BJ (cell line): ENCODE data around the gene CWC25. TPM values are rescaled to one million over a fixed set of nuclear protein-coding genes. Genes with fewer than 3 reads are reported as not detected.

Source experiments
- CTCF ChIA-PET: fragments of 350-600 bp; formaldehyde crosslinking; extraction: SDS; loops from one replicate; lab custom pipeline; 2021; ENCODE audit warnings: antibody characterized with exemption, inconsistent platforms; lab: Yijun Ruan, JAX
- POLR2A ChIA-PET: fragments of 300-600 bp; sonication (Branson Sonifier 250); formaldehyde crosslinking; extraction: SDS; loops from one replicate; lab custom pipeline; 2021; ENCODE audit warnings: antibody characterized with exemption; lab: Charles Lee
- DNase-seq: peaks from one replicate; pipeline ENCODE4 v3.0.0-alpha.2; 2011; ENCODE audit warnings: low read depth
- H3K27me3 ChIP-seq: 2 replicates; pipeline ENCODE4 v1.6.0; 2011; ENCODE audit warnings: low read length; ENCODE audit not compliant: control insufficient read depth, insufficient read depth
- H3K36me3 ChIP-seq: 2 replicates; pipeline ENCODE4 v1.5.1; 2011; ENCODE audit warnings: low read length; ENCODE audit not compliant: control insufficient read depth, insufficient read depth
- H3K4me3 ChIP-seq: 2 replicates; pipeline ENCODE4 v1.5.1; 2011; ENCODE audit warnings: low read depth, mild to moderate bottlenecking, control low read depth, low read length
- polyA plus RNA-seq: library from polyadenylated mRNA; depleted of rRNA; stranded (reverse); fragments of >200 nt; gene quantifications from 2 replicates; pipeline ENCODE4 v1.2.3, GENCODE V29; 2011
- TF ChIP-seq, protein P1 (sequence below): IDR thresholded peaks from 2 replicates; pipeline ENCODE4 v1.5.1; 2011; ENCODE audit warnings: low read depth, mild to moderate bottlenecking, control low read depth, inconsistent platforms, low read length, moderate library complexity; ENCODE audit not compliant: insufficient read depth

CWC25 gene
- polyA plus RNA-seq, 1 experiment = 14.5 TPM

DNA sequence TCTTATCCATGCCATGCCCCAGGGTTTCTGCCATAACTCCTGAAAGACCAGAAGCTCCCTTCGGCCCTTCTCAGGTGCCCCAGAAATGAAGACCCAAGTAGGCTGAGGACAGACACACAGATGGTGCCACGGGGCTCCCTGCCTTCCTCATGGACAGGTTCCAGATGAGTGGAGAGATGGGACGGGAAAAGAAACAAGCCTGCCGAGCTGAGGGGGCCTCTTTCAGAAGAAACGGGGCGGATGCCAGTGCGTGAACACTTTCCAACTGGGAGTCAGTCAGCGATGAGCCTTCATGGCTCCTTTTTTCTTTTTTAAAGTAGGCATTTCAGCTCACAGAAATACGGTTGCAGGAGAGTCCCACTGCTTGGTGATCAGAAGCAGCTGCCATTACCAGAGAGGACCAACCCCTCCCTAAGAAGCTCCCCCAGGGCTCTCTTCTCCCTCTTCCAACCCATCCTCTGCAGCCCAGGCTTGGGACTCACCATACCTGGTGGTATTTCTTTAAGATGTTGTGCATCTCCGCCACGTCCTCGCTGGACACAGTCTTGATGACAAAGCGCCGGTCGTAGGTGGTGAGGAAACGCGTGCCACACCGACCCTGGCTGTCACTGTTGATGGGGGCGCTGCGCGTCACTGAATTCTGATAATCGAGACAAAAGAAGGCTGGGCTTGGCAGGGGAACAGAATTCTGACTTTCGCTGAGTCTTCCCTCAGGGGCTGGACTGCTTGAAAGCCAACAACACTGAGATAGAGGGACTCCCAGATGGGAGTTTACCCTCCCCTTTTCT, 45.0 kb downstream of the CWC25 start:
- TF ChIP-seq, protein P1, sequence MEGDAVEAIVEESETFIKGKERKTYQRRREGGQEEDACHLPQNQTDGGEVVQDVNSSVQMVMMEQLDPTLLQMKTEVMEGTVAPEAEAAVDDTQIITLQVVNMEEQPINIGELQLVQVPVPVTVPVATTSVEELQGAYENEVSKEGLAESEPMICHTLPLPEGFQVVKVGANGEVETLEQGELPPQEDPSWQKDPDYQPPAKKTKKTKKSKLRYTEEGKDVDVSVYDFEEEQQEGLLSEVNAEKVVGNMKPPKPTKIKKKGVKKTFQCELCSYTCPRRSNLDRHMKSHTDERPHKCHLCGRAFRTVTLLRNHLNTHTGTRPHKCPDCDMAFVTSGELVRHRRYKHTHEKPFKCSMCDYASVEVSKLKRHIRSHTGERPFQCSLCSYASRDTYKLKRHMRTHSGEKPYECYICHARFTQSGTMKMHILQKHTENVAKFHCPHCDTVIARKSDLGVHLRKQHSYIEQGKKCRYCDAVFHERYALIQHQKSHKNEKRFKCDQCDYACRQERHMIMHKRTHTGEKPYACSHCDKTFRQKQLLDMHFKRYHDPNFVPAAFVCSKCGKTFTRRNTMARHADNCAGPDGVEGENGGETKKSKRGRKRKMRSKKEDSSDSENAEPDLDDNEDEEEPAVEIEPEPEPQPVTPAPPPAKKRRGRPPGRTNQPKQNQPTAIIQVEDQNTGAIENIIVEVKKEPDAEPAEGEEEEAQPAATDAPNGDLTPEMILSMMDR = no peak
- DNase-seq = no peak
- peaks cover 48% of the 10 kb centered on the region for H3K36me3 ChIP-seq
- no peak overlapping the region for H3K4me3 ChIP-seq
- CTCF ChIA-PET = interaction anchor here (0.6 to 0.9 kb wide), 2 partner anchors 78 to 1819 kb away, joined by 3 read pairs; no protein-coding TSS in a partner anchor
- POLR2A ChIA-PET = no interaction called here
- H3K27me3 ChIP-seq = no peaks in the 10 kb centered on the region

DNA sequence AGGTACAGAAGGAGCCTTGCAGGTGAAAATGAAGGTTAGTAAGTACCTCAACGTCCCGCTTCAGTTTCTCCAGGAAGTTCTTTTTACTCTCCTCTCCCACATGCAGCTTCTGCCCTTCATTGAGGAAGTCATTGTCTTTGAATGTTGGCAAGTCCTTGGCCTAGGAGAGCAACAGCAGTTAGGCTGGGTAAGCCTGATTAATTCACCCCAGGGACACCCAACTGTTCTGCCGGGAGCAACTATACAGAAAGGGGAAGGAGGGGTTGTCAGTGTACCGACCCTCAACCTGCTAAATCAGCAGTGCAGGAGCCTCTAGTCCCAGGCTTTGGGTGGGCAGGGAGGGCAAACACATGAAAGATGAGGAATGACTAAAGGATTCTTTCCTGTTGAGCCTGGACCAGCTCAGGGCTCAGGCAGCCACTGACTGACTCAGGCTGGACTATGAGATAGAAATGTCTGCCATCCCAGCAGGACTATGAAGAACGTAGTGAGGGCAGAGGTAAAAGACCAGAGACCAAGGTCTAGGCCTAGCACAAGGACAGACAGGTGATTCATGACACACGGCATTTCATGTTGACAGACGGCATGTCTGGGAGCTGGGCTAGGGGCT, 47.4 kb downstream of the CWC25 start:
- ChIA-PET POLR2A (no interaction called here), CTCF (interaction anchor here (1.2 kb wide), 1 partner anchor 17 kb away, joined by 4 read pairs; no protein-coding TSS in a partner anchor)
- Histone ChIP-seq H3K27me3 (no peaks in the 10 kb centered on the region), H3K36me3 (peaks cover 50% of the 10 kb centered on the region), H3K4me3 (no peak overlapping the region)
- no peak for DNase-seq
- TF ChIP-seq, protein P1 = no peak

DNA sequence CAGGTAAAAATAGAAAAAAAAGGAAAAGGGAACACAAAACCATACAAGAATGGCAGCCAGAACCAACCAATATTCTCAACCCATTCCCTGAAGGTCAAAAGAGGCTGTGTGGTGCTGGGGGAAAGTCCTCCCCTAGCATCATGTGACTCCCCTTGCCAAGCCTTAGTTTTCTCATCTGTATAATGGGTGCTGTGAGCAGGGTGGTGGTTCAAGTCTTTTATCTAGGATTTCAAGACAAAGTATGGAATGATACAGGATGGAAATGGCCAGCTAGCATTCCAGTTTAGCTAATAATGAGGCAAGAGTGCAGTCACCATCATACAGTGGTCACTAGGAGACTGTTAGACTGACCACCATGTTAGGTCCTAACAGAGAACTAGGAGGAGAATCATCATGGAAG, 51.9 kb downstream of the CWC25 start:
- Histone ChIP-seq H3K27me3 (no peaks in the 10 kb centered on the region), H3K36me3 (peaks cover 38% of the 10 kb centered on the region), H3K4me3 (no peak overlapping the region)
- no peak for DNase-seq
- TF ChIP-seq, protein P1 = no peak
- ChIA-PET CTCF (no interaction called here), POLR2A (no interaction called here)

DNA sequence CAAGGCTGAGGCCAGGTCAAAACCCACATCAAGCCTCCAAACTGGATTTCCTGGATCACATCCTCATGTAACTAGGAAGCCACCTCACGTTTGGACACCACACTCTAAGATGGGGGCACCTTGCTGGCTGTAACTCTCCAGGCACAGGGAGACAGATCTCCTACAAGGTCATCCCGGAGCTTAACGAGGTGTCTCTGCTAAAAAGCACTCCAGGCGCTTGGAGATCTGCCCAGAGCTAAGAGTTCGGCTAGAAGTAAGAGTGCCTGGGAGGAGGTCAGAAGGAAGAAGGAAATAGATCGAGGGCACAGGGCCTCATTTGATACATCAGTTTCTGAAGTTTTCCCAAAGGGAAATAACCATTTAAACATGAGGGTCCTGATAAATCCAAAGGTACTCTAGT, 56.7 kb downstream of the CWC25 start:
- TF ChIP-seq, protein P1 = no peak
- ChIA-PET CTCF (interaction anchor here (1.6 kb wide), 1 partner anchor 20 kb away, joined by 4 read pairs; no protein-coding TSS in a partner anchor), POLR2A (interaction anchor here (0.6 kb wide), 1 partner anchor 388 kb away, joined by 3 read pairs; no protein-coding TSS in a partner anchor)
- H3K4me3 ChIP-seq = no peak overlapping the region
- no peaks in the 10 kb centered on the region for H3K27me3 ChIP-seq
- no peak for DNase-seq
- peaks cover 26% of the 10 kb centered on the region for H3K36me3 ChIP-seq

DNA sequence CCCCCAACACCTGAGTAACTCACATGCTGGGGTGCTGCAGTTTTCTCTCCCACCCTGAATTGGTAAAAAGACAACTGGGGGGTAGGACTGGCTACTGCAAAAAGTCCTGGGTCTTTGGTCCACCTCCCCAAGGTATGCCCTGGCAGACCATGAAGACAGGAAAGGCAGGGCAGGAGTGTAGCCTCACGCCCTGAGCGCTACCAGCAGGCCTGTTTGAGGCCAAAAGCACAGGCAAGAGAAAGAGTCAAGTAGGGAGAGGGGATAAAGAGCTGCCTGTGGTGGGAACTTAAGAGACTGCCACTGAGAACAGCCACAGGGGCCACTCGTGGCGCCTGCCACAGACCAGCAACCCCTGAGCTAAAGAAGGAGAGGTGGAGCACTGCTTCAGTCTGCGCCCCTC, 58.8 kb downstream of the CWC25 start:
- Histone ChIP-seq H3K27me3 (no peaks in the 10 kb centered on the region), H3K4me3 (no peak overlapping the region), H3K36me3 (peaks cover 29% of the 10 kb centered on the region)
- TF ChIP-seq, protein P1 = no peak
- ChIA-PET CTCF (no interaction called here), POLR2A (no interaction called here)
- no peak for DNase-seq
